GM19455 (cell line): ENCODE results near the gene EPHA6.
"Not testable (repeated sequence)": the region's sequence is repeated elsewhere in the genome, so short reads cannot be mapped to it uniquely, and the experiment has no call there.

Experiments used
- ATAC-seq: cut with Tn5 transposase; IDR thresholded peaks from one replicate; pipeline ENCODE4 v1.9.1; 2021; ENCODE audit not compliant: unreplicated experiment

The EPHA6 gene

GRCh38 chr3:96900566-96900965 lies 86.2 kb downstream of the EPHA6 start:
- ATAC-seq = no peak

- no peak for ATAC-seq
Observed at GRCh38 chr3:96915445-96915844, 101.1 kb downstream of the EPHA6 start.

DNA sequence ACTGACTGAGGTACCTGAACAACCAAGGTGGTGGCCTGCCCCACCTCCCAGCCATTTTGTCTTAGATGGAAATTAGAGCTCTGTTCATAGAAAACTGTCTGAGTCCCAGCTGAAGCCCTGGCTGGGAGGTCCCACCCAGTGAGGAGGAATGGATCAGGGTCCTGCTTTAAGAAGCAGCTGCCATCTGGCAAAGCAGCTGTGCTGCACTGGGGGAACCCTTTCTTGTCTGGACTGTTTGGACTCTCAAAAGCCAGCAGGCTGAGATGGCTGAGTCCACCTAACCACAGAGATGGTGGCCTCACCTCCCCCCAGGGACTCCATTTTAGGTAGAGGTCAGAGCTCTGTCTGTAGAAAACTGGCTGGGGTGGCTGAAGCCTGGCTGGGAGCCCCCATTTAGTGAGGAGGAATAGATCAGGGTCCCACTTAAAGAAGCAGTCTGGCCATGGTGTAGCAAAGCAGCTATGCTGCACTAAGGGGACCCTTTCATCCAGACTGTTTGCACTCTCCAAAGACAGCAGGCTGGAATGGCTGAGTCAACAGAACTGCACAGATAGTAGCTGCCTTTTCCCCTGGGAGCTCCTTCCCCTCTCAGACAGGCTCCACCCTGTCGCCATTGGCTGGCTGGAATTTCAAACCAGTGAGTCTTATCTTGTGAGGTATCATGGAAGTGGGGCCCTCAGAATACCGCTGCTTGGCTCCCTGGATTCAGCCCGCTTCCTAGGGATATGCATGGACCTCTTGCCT lies 116.9 kb downstream of the EPHA6 start:
- ATAC-seq = no peak

DNA sequence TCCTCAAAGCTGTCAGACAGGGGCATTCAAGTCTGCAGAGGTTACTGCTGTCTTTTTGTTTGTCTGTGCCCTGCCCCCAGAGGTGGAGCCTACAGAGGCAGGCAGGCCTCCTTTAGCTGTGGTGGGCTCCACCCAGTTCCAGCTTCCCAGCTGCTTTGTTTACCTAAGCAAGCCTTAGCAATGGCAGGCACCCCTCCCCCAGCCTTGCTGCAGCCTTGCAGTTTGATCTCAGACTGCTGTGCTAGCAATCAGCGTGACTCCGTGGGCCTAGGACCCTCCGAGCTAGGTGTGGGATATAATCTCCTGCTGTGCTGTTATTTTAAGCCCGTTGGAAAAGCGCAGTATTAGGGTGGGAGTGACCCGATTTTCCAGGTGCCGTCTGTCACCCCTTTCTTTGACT lies 127.7 kb downstream of the EPHA6 start:
- not testable (repeated sequence) for ATAC-seq

- ATAC-seq = no peak
Observed at GRCh38 chr3:96958856-96959255, 144.5 kb downstream of the EPHA6 start.

GRCh38 chr3:96959474-96959873 lies 145.1 kb downstream of the EPHA6 start:
- ATAC-seq = no peak

DNA sequence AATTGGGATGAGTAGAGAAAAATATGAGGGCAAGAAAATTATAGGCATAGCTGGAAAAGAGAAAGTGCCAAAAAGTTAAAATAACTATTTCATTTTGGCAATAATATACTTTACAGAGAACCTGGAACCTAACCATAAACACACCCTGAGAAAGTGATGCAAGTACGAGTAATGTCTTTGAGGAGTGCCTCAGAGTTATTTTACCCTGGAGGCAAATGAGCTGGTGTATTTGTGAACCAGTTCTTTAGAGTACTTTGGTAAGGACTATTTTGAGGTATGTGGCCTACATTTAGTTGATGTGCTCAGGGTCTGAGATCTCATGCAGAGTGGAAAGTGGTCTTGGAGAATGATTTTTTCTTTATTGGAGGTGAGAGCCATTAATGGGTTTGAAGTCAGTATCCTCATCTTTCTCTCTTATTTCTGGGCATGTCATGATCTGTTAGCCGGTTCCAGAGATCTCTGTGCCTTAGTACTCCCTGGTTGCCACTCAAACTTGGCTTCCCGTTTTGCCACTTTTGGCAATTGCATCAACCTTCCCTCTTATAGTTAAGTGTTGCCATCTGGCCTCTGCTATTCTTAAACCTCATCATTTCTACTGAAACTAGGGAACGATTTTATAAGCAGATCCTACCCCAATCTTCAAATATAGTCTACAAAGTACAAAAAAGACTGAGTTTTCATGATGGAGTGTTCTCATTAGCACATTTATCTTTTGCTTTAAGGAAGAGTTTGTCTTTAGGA lies 145.7 kb downstream of the EPHA6 start:
- ATAC-seq = no peak

- no peak for ATAC-seq
Observed at GRCh38 chr3:96960661-96961330, 146.4 kb downstream of the EPHA6 start.

DNA sequence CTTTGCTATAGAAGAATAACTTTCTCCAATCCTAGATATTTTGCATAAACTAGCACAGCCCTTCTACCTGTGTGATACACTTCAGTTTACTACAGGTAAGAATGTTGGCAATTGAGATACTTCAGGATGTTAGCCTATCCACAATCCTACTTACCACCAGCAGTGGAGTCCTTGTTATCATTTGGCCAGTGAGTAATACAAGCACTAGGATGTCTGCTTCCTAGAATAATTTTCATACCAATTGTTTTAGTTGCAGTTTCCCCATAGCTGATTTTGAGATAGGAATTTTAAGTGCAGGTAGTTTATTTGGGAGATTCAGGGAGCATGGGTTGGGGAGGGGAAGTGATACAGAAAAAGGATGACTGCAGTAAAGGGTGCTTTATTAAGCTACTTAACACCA lies 147.2 kb downstream of the EPHA6 start:
- ATAC-seq = no peak

GRCh38 chr3:96966181-96966929 lies 152.0 kb downstream of the EPHA6 start:
- no peak for ATAC-seq

GRCh38 chr3:96970211-96970610 lies 155.8 kb downstream of the EPHA6 start:
- no peak for ATAC-seq

DNA sequence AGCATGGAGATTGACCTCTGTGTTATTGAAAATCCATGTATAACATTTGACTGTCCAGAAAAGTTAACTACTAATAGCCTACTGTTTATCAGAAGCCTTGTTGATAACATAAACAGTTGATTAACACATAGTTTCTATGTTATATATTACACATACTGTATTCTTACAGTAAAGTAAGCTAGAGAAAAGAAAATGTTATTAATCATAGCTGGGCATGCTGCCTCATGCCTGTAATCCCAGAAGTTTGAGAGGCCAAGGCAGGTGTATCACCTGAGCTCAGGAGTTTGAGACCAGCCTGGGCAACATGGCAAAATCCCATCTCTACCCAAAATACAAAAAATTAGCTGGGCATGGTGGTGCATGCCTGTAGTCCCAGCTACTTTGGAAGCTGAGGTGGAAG lies 163.3 kb downstream of the EPHA6 start:
- ATAC-seq = no peak

- ATAC-seq = not testable (repeated sequence)
Observed at GRCh38 chr3:96983716-96984115, 169.3 kb downstream of the EPHA6 start.

- no peak for ATAC-seq
Observed at GRCh38 chr3:96986241-96986640, 171.8 kb downstream of the EPHA6 start.

GRCh38 chr3:96991231-96991630 lies 176.8 kb downstream of the EPHA6 start:
- ATAC-seq = no peak

DNA sequence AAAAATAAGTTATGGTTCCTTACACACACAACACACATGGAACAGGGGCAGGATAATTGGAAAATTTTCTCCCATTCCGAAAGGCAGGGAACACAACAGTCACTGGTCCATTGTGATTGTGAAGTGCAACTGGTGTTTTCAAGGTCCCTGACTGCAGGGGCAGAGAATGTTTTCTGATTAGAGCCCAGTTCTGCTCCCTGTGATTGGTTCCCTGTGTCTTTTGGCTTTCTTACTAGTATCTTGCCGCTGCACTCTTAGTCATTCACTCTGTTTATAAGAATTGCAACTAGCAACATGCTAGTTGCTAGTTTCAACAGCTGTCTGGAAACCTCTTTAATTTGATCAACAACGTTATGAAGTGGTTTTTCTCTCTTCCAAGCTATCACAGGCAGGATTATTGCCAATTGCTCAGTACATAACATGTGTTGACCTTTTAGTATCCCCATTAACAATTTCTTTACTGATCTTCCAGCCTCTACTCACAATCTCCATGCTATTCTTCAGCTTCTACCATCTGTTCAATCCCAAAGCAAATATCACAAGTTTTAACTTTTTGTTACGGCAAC lies 177.5 kb downstream of the EPHA6 start:
- no peak for ATAC-seq

GRCh38 chr3:96994988-96995387 lies 180.6 kb downstream of the EPHA6 start:
- no peak for ATAC-seq

- ATAC-seq = no peak
Observed at GRCh38 chr3:96996009-96996408, 181.6 kb downstream of the EPHA6 start.

- ATAC-seq = no peak
Observed at GRCh38 chr3:97001611-97002010, 187.2 kb downstream of the EPHA6 start.

GRCh38 chr3:97009427-97010019 lies 195.1 kb downstream of the EPHA6 start:
- ATAC-seq = no peak
